ENCODE measurements around the gene ZNF227.

ZNF227 gene

GRCh38 chr19:44284968-44285367 is 72.6 kb downstream of the ZNF227 start:
- TF ChIP-seq CTCF (IDR thresholded peaks at IDR 0.05; ENCODE audit: low read depth, low read length, missing control alignments): no peak
- no peak overlapping the region for H3K4me3 ChIP-seq (ENCODE audit: low read depth, low read length)
- no peak for DNase-seq (ENCODE audit: low read depth)
- in situ Hi-C loops (cut with HindIII; ENCODE audit: low sequenced_read_pairs): no loop called here

Data from astrocyte of the cerebellum (primary cell).